GM23338 (cell line): ENCODE data around the gene C11orf16.
"Not testable (repeated sequence)": the region's sequence is repeated elsewhere in the genome, so short reads cannot be mapped to it uniquely, and the experiment has no call there.

Source experiments
- CREB1 ChIP-seq: fragments of 250-450 bp; sonication (Bioruptor Pico); IDR thresholded peaks from 2 replicates; pipeline ENCODE4 v1.5.0; 2020; ENCODE audit warnings: low read depth, mild to moderate bottlenecking, moderate library complexity
- CTCF ChIP-seq, 2 experiments: fragments of 200-600 bp in 1 of 2; sonication (generic) in 1 of 2; conservative IDR thresholded peaks; 2 replicates each; pipeline versions ENCODE4 v1.5.1 to v1.6.1; 2016 to 2017; ENCODE audit warnings: antibody characterized with exemption in 2 of 2, low read depth in 2 of 2, mild to moderate bottlenecking in 2 of 2, moderate library complexity in 1 of 2
- ETS1 ChIP-seq: IDR thresholded peaks from 2 replicates; pipeline ENCODE4 v1.6.1; 2016; ENCODE audit warnings: antibody characterized with exemption
- EZH2 ChIP-seq: fragments of 200-600 bp; sonication (generic); IDR thresholded peaks from one replicate; pipeline ENCODE4 v1.8.0; 2017; ENCODE audit warnings: antibody characterized with exemption, mild to moderate bottlenecking, low read depth; ENCODE audit not compliant: unreplicated experiment
- EZH2phosphoT487 ChIP-seq: fragments of 200-600 bp; sonication (generic); IDR thresholded peaks from one replicate; pipeline ENCODE4 v1.8.1; 2018; ENCODE audit warnings: antibody characterized with exemption; ENCODE audit not compliant: unreplicated experiment
- JUNB ChIP-seq: IDR thresholded peaks from one replicate; pipeline ENCODE4 v1.6.1; 2016; ENCODE audit warnings: antibody characterized with exemption; ENCODE audit not compliant: unreplicated experiment
- POLR2AphosphoS5 ChIP-seq: IDR thresholded peaks from 2 replicates; pipeline ENCODE4 v1.6.1; 2016; ENCODE audit warnings: antibody characterized with exemption, low read depth
- REST ChIP-seq: IDR thresholded peaks from one replicate; pipeline ENCODE4 v1.6.1; 2018; ENCODE audit warnings: antibody characterized with exemption; ENCODE audit not compliant: unreplicated experiment
- STAT1 ChIP-seq: IDR thresholded peaks from one replicate; pipeline ENCODE4 v1.6.1; 2016; ENCODE audit warnings: antibody characterized with exemption; ENCODE audit not compliant: unreplicated experiment
- ZNF331 ChIP-seq: fragments of 250-450 bp; sonication (Bioruptor Pico); IDR thresholded peaks from 2 replicates; pipeline ENCODE4 v1.5.0; 2020; ENCODE audit warnings: low read depth, mild to moderate bottlenecking, moderate library complexity

- TF ChIP-seq CTCF (conservative IDR thresholded peaks at IDR 0.05; ENCODE audit: low read depth in 2 of 2); JUNB; ETS1; EZH2; REST; POLR2AphosphoS5; STAT1; EZH2phosphoT487; CREB1 (CRISPR knock-in tag); ZNF331 (CRISPR knock-in tag): not testable (repeated sequence)
Observed at GRCh38 chr11:8979365-8979764, 46.6 kb upstream of the C11orf16 start.
